B cell (primary cell): ENCODE measurements around the gene GIT1.

Source experiments
- EZH2 ChIP-seq: IDR thresholded peaks from 2 replicates; pipeline ENCODE4 v1.6.1; 2012; ENCODE audit warnings: borderline replicate concordance, low read depth, mild to moderate bottlenecking, moderate library complexity, low read length; ENCODE audit not compliant: insufficient read depth, poor library complexity, severe bottlenecking
- TF ChIP-seq, protein P1 (sequence below): fragments of 200-600 bp; IDR thresholded peaks from one replicate; pipeline ENCODE4 v1.8.0; 2022; ENCODE audit warnings: antibody characterized with exemption, mild to moderate bottlenecking

DNA sequence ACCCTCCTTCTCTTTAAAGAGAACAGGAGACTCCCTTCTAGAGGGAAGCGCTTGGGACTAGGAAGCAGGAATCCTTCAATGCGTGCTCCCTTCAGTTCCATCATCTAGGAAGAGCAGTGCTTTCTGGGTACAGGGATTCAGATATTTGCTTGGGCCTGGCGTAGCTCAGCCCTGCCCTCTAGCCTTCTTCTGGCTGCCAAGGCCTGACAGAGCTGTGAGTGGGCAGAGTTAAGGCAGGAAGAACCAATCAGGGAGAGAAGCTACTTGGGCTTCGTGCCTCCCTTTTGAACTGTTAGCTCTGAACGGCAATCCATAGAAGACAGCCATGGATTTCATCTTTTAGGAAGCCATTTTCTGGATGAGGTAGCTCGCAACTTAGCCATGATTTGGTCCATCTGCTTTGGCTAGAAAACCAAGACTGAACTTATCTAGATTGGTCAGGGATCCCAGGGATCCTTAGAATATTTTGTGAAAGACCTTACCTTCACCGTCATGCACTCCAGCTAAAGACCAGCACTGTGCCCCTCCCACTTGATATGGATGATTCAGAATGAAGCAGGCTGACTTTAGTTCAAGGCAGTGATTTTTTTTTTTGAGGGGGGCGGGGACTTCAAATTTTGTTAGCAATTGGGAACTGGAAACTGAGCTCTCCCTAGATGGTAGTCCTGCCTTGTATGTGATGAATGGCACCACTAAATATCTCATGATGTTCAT is 35.7 kb upstream of the GIT1 start:
- TF ChIP-seq, protein P1, sequence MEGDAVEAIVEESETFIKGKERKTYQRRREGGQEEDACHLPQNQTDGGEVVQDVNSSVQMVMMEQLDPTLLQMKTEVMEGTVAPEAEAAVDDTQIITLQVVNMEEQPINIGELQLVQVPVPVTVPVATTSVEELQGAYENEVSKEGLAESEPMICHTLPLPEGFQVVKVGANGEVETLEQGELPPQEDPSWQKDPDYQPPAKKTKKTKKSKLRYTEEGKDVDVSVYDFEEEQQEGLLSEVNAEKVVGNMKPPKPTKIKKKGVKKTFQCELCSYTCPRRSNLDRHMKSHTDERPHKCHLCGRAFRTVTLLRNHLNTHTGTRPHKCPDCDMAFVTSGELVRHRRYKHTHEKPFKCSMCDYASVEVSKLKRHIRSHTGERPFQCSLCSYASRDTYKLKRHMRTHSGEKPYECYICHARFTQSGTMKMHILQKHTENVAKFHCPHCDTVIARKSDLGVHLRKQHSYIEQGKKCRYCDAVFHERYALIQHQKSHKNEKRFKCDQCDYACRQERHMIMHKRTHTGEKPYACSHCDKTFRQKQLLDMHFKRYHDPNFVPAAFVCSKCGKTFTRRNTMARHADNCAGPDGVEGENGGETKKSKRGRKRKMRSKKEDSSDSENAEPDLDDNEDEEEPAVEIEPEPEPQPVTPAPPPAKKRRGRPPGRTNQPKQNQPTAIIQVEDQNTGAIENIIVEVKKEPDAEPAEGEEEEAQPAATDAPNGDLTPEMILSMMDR, result no peak
- no peak for TF ChIP-seq EZH2
